MCF 10A (cell line): ENCODE measurements around the gene TNFRSF14. TPM values are rescaled to one million over a fixed set of nuclear protein-coding genes. Genes with fewer than 3 reads are reported as not detected.

Experiments
- BruUV-seq: library from RNA; stranded (reverse); fragments of 400-500 nt; replicated peaks from 2 replicates; lab custom pipeline; 2021; lab: Mats Ljungman, UMichigan
- CTCF ChIA-PET: fragments of 300-600 bp; sonication (Branson Sonifier 250); formaldehyde crosslinking; extraction: SDS; loops from one replicate; lab custom pipeline; 2021; ENCODE audit warnings: antibody characterized with exemption, inconsistent platforms; lab: Yijun Ruan, JAX
- POLR2A ChIA-PET: fragments of 300-600, 350-650 bp; sonication (Branson Sonifier 250); formaldehyde crosslinking; extraction: SDS; loops from one replicate; lab custom pipeline; 2020; ENCODE audit warnings: antibody characterized with exemption, inconsistent platforms; lab: Yijun Ruan, JAX
- DNase-seq: peaks from one replicate; pipeline ENCODE4 v3.0.0-alpha.2; 2018; ENCODE audit not compliant: unreplicated experiment
- H3K27ac Mint-ChIP-seq: one replicate; pipeline ENCODE4 v1.8.0; 2022; ENCODE audit warnings: mild to moderate bottlenecking, low read depth, mixed read lengths; ENCODE audit not compliant: unreplicated experiment
- H3K27me3 Mint-ChIP-seq: one replicate; pipeline ENCODE4 v1.8.0; 2022; ENCODE audit warnings: mixed read lengths; ENCODE audit not compliant: insufficient read depth, unreplicated experiment
- H3K36me3 Mint-ChIP-seq: one replicate; pipeline ENCODE4 v1.8.0; 2022; ENCODE audit warnings: mild to moderate bottlenecking, moderate library complexity, mixed read lengths; ENCODE audit not compliant: insufficient read depth, unreplicated experiment
- H3K4me1 Mint-ChIP-seq: one replicate; pipeline ENCODE4 v1.8.0; 2022; ENCODE audit warnings: mixed read lengths; ENCODE audit not compliant: insufficient read depth, unreplicated experiment
- H3K4me3 Mint-ChIP-seq: one replicate; pipeline ENCODE4 v1.8.0; 2022; ENCODE audit warnings: mild to moderate bottlenecking, moderate library complexity, mixed read lengths; ENCODE audit not compliant: unreplicated experiment
- H3K9me3 Mint-ChIP-seq: one replicate; pipeline ENCODE4 v1.8.0; 2022; ENCODE audit warnings: mixed read lengths; ENCODE audit not compliant: unreplicated experiment
- CTCF ChIP-seq: fragments of 200-600 bp; IDR thresholded peaks from one replicate; pipeline ENCODE4 v1.8.0; 2022; ENCODE audit warnings: antibody characterized with exemption, mild to moderate bottlenecking; ENCODE audit not compliant: unreplicated experiment
- intact Hi-C: fragments of 100-400 bp; cut with micrococcal nuclease; formaldehyde crosslinking; loops from 2 replicates; pipeline ENCODE4 v1.14.1; 2022
- total RNA-seq: library from RNA; stranded (reverse); gene quantifications from 2 replicates; pipeline ENCODE4 v1.2.3, GENCODE V29; 2022

Gene TNFRSF14
- total RNA-seq, 1 experiment from 2014 or later = 4.6 TPM

- ChIA-PET CTCF (no interaction called here), POLR2A (no interaction called here)
- Mint-ChIP-seq H3K36me3 (no peaks in the 10 kb centered on the region), H3K4me3 (no peak overlapping the region), H3K27me3 (peaks cover 42% of the 10 kb centered on the region), H3K4me1 (no peaks in the 10 kb centered on the region), H3K9me3 (no peaks in the 10 kb centered on the region), H3K27ac (no peak overlapping the region)
- no peak for TF ChIP-seq CTCF
- no TSS peak for BruUV-seq
- intact Hi-C loops = no loop called here
- no peak for DNase-seq
Measured at GRCh38 chr1:2601721-2602303, 45.6 kb downstream of the TNFRSF14 start.

GRCh38 chr1:2602311-2602835 is 46.2 kb downstream of the TNFRSF14 start:
- Mint-ChIP-seq H3K27me3 (peaks cover 42% of the 10 kb centered on the region), H3K4me1 (no peaks in the 10 kb centered on the region), H3K9me3 (no peaks in the 10 kb centered on the region), H3K4me3 (no peak overlapping the region), H3K36me3 (no peaks in the 10 kb centered on the region), H3K27ac (no peak overlapping the region)
- no peak for DNase-seq
- intact Hi-C loops = no loop called here
- BruUV-seq = no TSS peak
- TF ChIP-seq CTCF = no peak
- POLR2A ChIA-PET = no interaction called here
- CTCF ChIA-PET = interaction anchor here (0.6 kb wide), 1 partner anchor 55 kb away, joined by 3 read pairs; no protein-coding TSS in a partner anchor

GRCh38 chr1:2602866-2603520 is 46.8 kb downstream of the TNFRSF14 start:
- no peak for DNase-seq
- Mint-ChIP-seq H3K4me1 (no peaks in the 10 kb centered on the region), H3K36me3 (no peaks in the 10 kb centered on the region), H3K4me3 (no peak overlapping the region), H3K27ac (no peak overlapping the region), H3K27me3 (peaks cover 38% of the 10 kb centered on the region), H3K9me3 (no peaks in the 10 kb centered on the region)
- intact Hi-C loops = no loop called here
- no peak for TF ChIP-seq CTCF
- POLR2A ChIA-PET = no interaction called here
- BruUV-seq = no TSS peak
- CTCF ChIA-PET = interaction anchor here (0.6 kb wide), 1 partner anchor 56 kb away, joined by 3 read pairs; no protein-coding TSS in a partner anchor

GRCh38 chr1:2603521-2604155 is 47.5 kb downstream of the TNFRSF14 start:
- Mint-ChIP-seq H3K27me3 (peaks cover 31% of the 10 kb centered on the region), H3K4me1 (no peaks in the 10 kb centered on the region), H3K4me3 (no peak overlapping the region), H3K9me3 (no peaks in the 10 kb centered on the region), H3K27ac (no peak overlapping the region), H3K36me3 (no peaks in the 10 kb centered on the region)
- BruUV-seq = no TSS peak
- POLR2A ChIA-PET = no interaction called here
- intact Hi-C loops = no loop called here
- TF ChIP-seq CTCF = no peak
- CTCF ChIA-PET = no interaction called here
- DNase-seq = no peak
